K562 (cell line): ENCODE data around the gene AURKB.

Source experiments
- CHD1 ChIP-seq: fragments of 200-600 bp; sonication (generic); IDR thresholded peaks from one replicate; pipeline ENCODE4 v1.6.1; 2012; ENCODE audit warnings: mild to moderate bottlenecking, moderate library complexity, low read length, inconsistent platforms
- CREB1 ChIP-seq, 2 experiments: sonication (generic) in 1 of 2; formaldehyde crosslinking in 1 of 2; IDR thresholded peaks; 2 replicates each; pipeline versions ENCODE4 v1.6.1 to v1.8.0; 2012 to 2022; ENCODE audit warnings: inconsistent platforms in 1 of 2, mild to moderate bottlenecking in 1 of 2, missing genetic modification reagents in 1 of 2, moderate library complexity in 1 of 2
- FOSL1 ChIP-seq: fragments of 200-800 bp; sonication (Bioruptor generic); conservative IDR thresholded peaks from 2 replicates; pipeline ENCODE4 v1.6.1; 2016; ENCODE audit warnings: missing genetic modification characterization, missing compliant biosample characterization
- HCFC1 ChIP-seq: IDR thresholded peaks from 2 replicates; pipeline ENCODE4 v1.6.1; 2012; ENCODE audit warnings: low read depth, low read length, improper control_type of control experiment
- IRF2 ChIP-seq: sonication (generic); formaldehyde crosslinking; IDR thresholded peaks from 2 replicates; pipeline ENCODE4 v1.8.1; 2022; ENCODE audit warnings: mild to moderate bottlenecking, missing genetic modification reagents
- POLR2A ChIP-seq: fragments of 450-650 bp; conservative IDR thresholded peaks from 2 replicates; pipeline ENCODE4 v1.6.1; 2016
- SRSF7 ChIP-seq: fragments of 200-400 bp; formaldehyde crosslinking; optimal IDR thresholded peaks from 2 replicates; pipeline ENCODE3; 2017; ENCODE audit warnings: mild to moderate bottlenecking, low read depth, low read length
- TCFL5 ChIP-seq: fragments of 250-450 bp; sonication (Bioruptor Pico); conservative IDR thresholded peaks from 2 replicates; pipeline ENCODE4 v1.6.1; 2021; ENCODE audit warnings: mild to moderate bottlenecking, moderate library complexity, matching md5 sums
- ZKSCAN3 ChIP-seq: fragments of 250-450 bp; sonication (Bioruptor Pico); IDR thresholded peaks from 2 replicates; pipeline ENCODE4 v1.4.0; 2020
- ZNF668 ChIP-seq: fragments of 250-450 bp; sonication (Bioruptor Pico); IDR thresholded peaks from 2 replicates; pipeline ENCODE4 v1.8.0; 2022; ENCODE audit warnings: mild to moderate bottlenecking, inconsistent platforms
- TF ChIP-seq, protein P1 (sequence below): sonication (generic); formaldehyde crosslinking; IDR thresholded peaks from 2 replicates; pipeline ENCODE4 v1.8.0; 2022; ENCODE audit warnings: mild to moderate bottlenecking, missing genetic modification reagents, borderline replicate concordance
- TF ChIP-seq, protein P2 (sequence below), 3 experiments: IDR thresholded peaks in 2 of 3; conservative IDR thresholded peaks in 1 of 3; 2 replicates each; pipeline ENCODE4 v1.5.1; 2011 to 2012; ENCODE audit warnings: low read length in 3 of 3, mild to moderate bottlenecking in 3 of 3, control low read depth in 2 of 3, improper control_type of control experiment in 1 of 3, inconsistent platforms in 1 of 3, low read depth in 1 of 3, mixed read lengths in 1 of 3, moderate library complexity in 1 of 3; ENCODE audit not compliant: insufficient read depth in 2 of 3
- TF ChIP-seq, protein P3 (sequence below): fragments of 250-450 bp; sonication (Bioruptor Pico); IDR thresholded peaks from 2 replicates; pipeline ENCODE4 v1.9.0; 2021; ENCODE audit warnings: mild to moderate bottlenecking, inconsistent platforms
- TF ChIP-seq, protein P4 (sequence below): sonication (generic); formaldehyde crosslinking; IDR thresholded peaks from 2 replicates; pipeline ENCODE4 v1.8.0; 2022; ENCODE audit warnings: mild to moderate bottlenecking, low read depth, missing genetic modification reagents

DNA sequence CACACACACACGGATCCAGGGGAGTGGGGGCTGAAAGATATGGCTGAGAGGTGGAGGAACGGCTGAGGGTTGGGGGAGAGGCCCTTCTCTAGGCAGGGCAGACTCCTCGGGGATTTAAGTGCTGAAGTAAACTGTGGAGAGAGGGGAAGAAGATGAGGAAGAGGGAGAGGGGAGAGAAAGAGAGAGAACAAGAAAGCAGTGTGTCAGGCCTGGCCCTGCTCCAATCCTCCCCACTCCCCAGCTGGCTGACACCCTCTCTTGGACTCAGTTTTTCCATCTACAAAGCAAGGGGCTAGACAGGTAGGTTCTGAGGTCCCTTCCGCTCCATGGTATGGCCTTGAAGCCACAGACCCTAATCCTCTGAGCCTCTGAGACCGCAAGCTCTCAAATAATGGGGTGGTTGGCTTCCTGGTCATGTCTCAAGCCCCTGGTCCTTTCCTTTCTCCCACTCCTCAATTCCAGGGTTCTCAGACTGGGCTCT lies 49.6 kb downstream of the AURKB start:
- TF ChIP-seq, protein P1, sequence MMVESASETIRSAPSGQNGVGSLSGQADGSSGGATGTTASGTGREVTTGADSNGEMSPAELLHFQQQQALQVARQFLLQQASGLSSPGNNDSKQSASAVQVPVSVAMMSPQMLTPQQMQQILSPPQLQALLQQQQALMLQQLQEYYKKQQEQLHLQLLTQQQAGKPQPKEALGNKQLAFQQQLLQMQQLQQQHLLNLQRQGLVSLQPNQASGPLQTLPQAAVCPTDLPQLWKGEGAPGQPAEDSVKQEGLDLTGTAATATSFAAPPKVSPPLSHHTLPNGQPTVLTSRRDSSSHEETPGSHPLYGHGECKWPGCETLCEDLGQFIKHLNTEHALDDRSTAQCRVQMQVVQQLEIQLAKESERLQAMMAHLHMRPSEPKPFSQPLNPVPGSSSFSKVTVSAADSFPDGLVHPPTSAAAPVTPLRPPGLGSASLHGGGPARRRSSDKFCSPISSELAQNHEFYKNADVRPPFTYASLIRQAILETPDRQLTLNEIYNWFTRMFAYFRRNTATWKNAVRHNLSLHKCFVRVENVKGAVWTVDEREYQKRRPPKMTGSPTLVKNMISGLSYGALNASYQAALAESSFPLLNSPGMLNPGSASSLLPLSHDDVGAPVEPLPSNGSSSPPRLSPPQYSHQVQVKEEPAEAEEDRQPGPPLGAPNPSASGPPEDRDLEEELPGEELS (CRISPR knock-in tag): no peak
- TF ChIP-seq CREB1 (IDR thresholded peaks at IDR 0.05): no peak
- TF ChIP-seq CREB1 (CRISPR knock-in tag; IDR thresholded peaks at IDR 0.05): no peak
- TF ChIP-seq IRF2 (CRISPR knock-in tag): no peak
- no peak for TF ChIP-seq FOSL1 (tag)
- no peak for TF ChIP-seq CHD1
- TF ChIP-seq ZKSCAN3 (CRISPR knock-in tag): no peak
- TF ChIP-seq, protein P2, sequence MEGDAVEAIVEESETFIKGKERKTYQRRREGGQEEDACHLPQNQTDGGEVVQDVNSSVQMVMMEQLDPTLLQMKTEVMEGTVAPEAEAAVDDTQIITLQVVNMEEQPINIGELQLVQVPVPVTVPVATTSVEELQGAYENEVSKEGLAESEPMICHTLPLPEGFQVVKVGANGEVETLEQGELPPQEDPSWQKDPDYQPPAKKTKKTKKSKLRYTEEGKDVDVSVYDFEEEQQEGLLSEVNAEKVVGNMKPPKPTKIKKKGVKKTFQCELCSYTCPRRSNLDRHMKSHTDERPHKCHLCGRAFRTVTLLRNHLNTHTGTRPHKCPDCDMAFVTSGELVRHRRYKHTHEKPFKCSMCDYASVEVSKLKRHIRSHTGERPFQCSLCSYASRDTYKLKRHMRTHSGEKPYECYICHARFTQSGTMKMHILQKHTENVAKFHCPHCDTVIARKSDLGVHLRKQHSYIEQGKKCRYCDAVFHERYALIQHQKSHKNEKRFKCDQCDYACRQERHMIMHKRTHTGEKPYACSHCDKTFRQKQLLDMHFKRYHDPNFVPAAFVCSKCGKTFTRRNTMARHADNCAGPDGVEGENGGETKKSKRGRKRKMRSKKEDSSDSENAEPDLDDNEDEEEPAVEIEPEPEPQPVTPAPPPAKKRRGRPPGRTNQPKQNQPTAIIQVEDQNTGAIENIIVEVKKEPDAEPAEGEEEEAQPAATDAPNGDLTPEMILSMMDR (IDR thresholded peaks at IDR 0.05 in 2 of 3, conservative IDR thresholded peaks at IDR 0.05 in 1 of 3; ENCODE audit: insufficient read depth in 2 of 3, low read depth in 1 of 3, low read length in 3 of 3): no peak
- no peak for TF ChIP-seq SRSF7
- no peak for TF ChIP-seq TCFL5
- TF ChIP-seq, protein P3, sequence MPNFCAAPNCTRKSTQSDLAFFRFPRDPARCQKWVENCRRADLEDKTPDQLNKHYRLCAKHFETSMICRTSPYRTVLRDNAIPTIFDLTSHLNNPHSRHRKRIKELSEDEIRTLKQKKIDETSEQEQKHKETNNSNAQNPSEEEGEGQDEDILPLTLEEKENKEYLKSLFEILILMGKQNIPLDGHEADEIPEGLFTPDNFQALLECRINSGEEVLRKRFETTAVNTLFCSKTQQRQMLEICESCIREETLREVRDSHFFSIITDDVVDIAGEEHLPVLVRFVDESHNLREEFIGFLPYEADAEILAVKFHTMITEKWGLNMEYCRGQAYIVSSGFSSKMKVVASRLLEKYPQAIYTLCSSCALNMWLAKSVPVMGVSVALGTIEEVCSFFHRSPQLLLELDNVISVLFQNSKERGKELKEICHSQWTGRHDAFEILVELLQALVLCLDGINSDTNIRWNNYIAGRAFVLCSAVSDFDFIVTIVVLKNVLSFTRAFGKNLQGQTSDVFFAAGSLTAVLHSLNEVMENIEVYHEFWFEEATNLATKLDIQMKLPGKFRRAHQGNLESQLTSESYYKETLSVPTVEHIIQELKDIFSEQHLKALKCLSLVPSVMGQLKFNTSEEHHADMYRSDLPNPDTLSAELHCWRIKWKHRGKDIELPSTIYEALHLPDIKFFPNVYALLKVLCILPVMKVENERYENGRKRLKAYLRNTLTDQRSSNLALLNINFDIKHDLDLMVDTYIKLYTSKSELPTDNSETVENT: no peak
- TF ChIP-seq HCFC1: no peak
- no peak for TF ChIP-seq POLR2A
- no peak for TF ChIP-seq ZNF668
- TF ChIP-seq, protein P4, sequence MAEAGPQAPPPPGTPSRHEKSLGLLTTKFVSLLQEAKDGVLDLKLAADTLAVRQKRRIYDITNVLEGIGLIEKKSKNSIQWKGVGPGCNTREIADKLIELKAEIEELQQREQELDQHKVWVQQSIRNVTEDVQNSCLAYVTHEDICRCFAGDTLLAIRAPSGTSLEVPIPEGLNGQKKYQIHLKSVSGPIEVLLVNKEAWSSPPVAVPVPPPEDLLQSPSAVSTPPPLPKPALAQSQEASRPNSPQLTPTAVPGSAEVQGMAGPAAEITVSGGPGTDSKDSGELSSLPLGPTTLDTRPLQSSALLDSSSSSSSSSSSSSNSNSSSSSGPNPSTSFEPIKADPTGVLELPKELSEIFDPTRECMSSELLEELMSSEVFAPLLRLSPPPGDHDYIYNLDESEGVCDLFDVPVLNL (CRISPR knock-in tag): no peak
